H1 (cell line): Measurements from ENCODE around the gene PHTF2. TPM values are rescaled to one million over a fixed set of nuclear protein-coding genes. Genes with fewer than 3 reads are reported as not detected.

Experiments used
- CTCF ChIA-PET: fragments of 300-600 bp; sonication (Branson Sonifier 250); formaldehyde crosslinking; loops from one replicate; lab custom pipeline; 2021; ENCODE audit not compliant: partially characterized antibody; lab: Charles Lee
- POLR2A ChIA-PET: fragments of 300-600 bp; sonication (Branson Sonifier 250); formaldehyde crosslinking; loops from one replicate; lab custom pipeline; 2021; ENCODE audit warnings: inconsistent platforms; ENCODE audit not compliant: partially characterized antibody; lab: Charles Lee
- DNase-seq, 2 experiments: peaks; one replicate each; pipeline versions ENCODE4 v3.0.0 to v3.0.0-alpha.2; 2010 to 2022; ENCODE audit warnings: low spot score in 2 of 2, low read depth in 1 of 2, mixed read lengths in 1 of 2
- FAIRE-seq: peaks from 2 replicates; lab custom pipeline; 2011; peaks lifted over from hg19 to GRCh38; lab: Jason Lieb, UNC
- H2AFZ ChIP-seq: 2 replicates; pipeline ENCODE4 v1.8.1; 2012; ENCODE audit warnings: low read length, inconsistent platforms
- H2AK5ac ChIP-seq: 2 replicates; pipeline ENCODE4 v1.6.1; 2013; ENCODE audit warnings: low read depth, low read length
- H2BK120ac ChIP-seq: replicated peaks from 2 replicates; pipeline ENCODE3; 2013; ENCODE audit warnings: low read depth, low read length, inconsistent platforms
- H2BK12ac ChIP-seq: 2 replicates; pipeline ENCODE4 v1.6.1; 2013; ENCODE audit warnings: low read depth, low read length
- H2BK15ac ChIP-seq: 2 replicates; pipeline ENCODE4 v1.6.1; 2013; ENCODE audit warnings: low read length
- H2BK20ac ChIP-seq: 2 replicates; pipeline ENCODE4 v1.6.1; 2013; ENCODE audit warnings: low read length
- H2BK5ac ChIP-seq: 2 replicates; pipeline ENCODE4 v1.6.1; 2013; ENCODE audit warnings: low read depth, low read length
- H3K14ac ChIP-seq: 2 replicates; pipeline ENCODE4 v1.6.1; 2013; ENCODE audit warnings: inconsistent platforms; ENCODE audit not compliant: insufficient read length
- H3K18ac ChIP-seq: 2 replicates; pipeline ENCODE4 v1.6.1; 2013; ENCODE audit warnings: low read length; ENCODE audit errors: extremely low read depth
- H3K23ac ChIP-seq: 2 replicates; pipeline ENCODE4 v1.6.1; 2013; ENCODE audit warnings: inconsistent platforms; ENCODE audit not compliant: insufficient read length
- H3K23me2 ChIP-seq: 2 replicates; pipeline ENCODE4 v1.6.1; 2013; ENCODE audit warnings: low read depth, low read length
- H3K27ac ChIP-seq: 2 replicates; pipeline ENCODE4 v1.6.1; 2011; ENCODE audit warnings: low read depth, low read length, inconsistent platforms
- H3K27me3 ChIP-seq, 4 experiments: replicated peaks in 1 of 4; 1 replicate in 1 of 4; 2 replicates in 3 of 4; pipeline versions ENCODE4 v1.6.1 to v1.8.1; 2011 to 2013; ENCODE audit warnings: low read length in 3 of 4, mild to moderate bottlenecking in 3 of 4, inconsistent platforms in 2 of 4, mixed read lengths in 2 of 4, moderate library complexity in 1 of 4; ENCODE audit not compliant: control insufficient read depth in 3 of 4, insufficient read depth in 3 of 4; ENCODE audit errors: extremely low read depth in 1 of 4
- H3K36me3 ChIP-seq, 4 experiments: 2 replicates each; pipeline versions ENCODE4 v1.6.1 to v1.8.1; 2011 to 2013; ENCODE audit warnings: mild to moderate bottlenecking in 4 of 4, low read length in 3 of 4, moderate library complexity in 2 of 4, control low read depth in 1 of 4, inconsistent platforms in 1 of 4; ENCODE audit not compliant: insufficient read depth in 4 of 4, control insufficient read depth in 2 of 4
- H3K4ac ChIP-seq: replicated peaks from 2 replicates; pipeline ENCODE3; 2013; ENCODE audit warnings: low read length, low read depth, mixed read lengths, inconsistent platforms; ENCODE audit not compliant: insufficient read length
- H3K4me1 ChIP-seq, 4 experiments: replicated peaks in 1 of 4; 1 replicate in 1 of 4; 2 replicates in 3 of 4; pipeline versions ENCODE4 v1.6.1 to v1.8.1; 2011 to 2013; ENCODE audit warnings: low read length in 3 of 4, inconsistent platforms in 2 of 4, mixed read lengths in 1 of 4; ENCODE audit not compliant: insufficient read depth in 4 of 4, control insufficient read depth in 3 of 4
- H3K4me2 ChIP-seq, 2 experiments: 2 replicates each; pipeline versions ENCODE4 v1.6.1 to v1.8.1; 2011 to 2013; ENCODE audit warnings: low read depth in 2 of 2, low read length in 2 of 2, control low read depth in 1 of 2, inconsistent platforms in 1 of 2, mild to moderate bottlenecking in 1 of 2; ENCODE audit not compliant: insufficient read depth in 1 of 2
- H3K4me3 ChIP-seq, 4 experiments: fragments of 200-600, 300-600 bp in 1 of 4; sonication (generic), shearing (Covaris generic), sonication (Bioruptor Twin) in 1 of 4; 2 replicates each; pipeline versions ENCODE4 v1.5.1 to v1.8.1; 2011 to 2016; ENCODE audit warnings: low read length in 4 of 4, low read depth in 3 of 4, control low read depth in 2 of 4, inconsistent platforms in 2 of 4, mild to moderate bottlenecking in 2 of 4, mixed read lengths in 1 of 4, moderate library complexity in 1 of 4; ENCODE audit not compliant: insufficient read depth in 2 of 4; ENCODE audit errors: extremely low read depth in 1 of 4
- H3K56ac ChIP-seq: replicated peaks from 2 replicates; pipeline ENCODE3; 2013; ENCODE audit warnings: low read depth, mild to moderate bottlenecking, mixed read lengths, low read length, inconsistent platforms; ENCODE audit not compliant: insufficient read length
- H3K79me1 ChIP-seq: 2 replicates; pipeline ENCODE4 v1.6.1; 2013; ENCODE audit warnings: low read depth, low read length, control low read depth
- H3K79me2 ChIP-seq, 2 experiments: 2 replicates each; pipeline versions ENCODE4 v1.6.1 to v1.8.1; 2012 to 2013; ENCODE audit warnings: low read length in 2 of 2, mild to moderate bottlenecking in 2 of 2, inconsistent platforms in 1 of 2; ENCODE audit not compliant: insufficient read depth in 2 of 2, control insufficient read depth in 1 of 2
- H3K9ac ChIP-seq, 4 experiments: replicated peaks in 1 of 4; 1 replicate in 1 of 4; 2 replicates in 3 of 4; pipeline versions ENCODE4 v1.6.1 to v1.8.1; 2011 to 2013; ENCODE audit warnings: low read depth in 3 of 4, low read length in 3 of 4, control low read depth in 2 of 4, mild to moderate bottlenecking in 2 of 4, moderate library complexity in 2 of 4, inconsistent platforms in 1 of 4; ENCODE audit errors: extremely low read depth in 1 of 4
- H3K9me3 ChIP-seq, 2 experiments: 2 replicates each; pipeline versions ENCODE4 v1.6.1 to v1.8.1; 2012 to 2013; ENCODE audit warnings: mild to moderate bottlenecking in 2 of 2, moderate library complexity in 2 of 2, control low read depth in 1 of 2, inconsistent platforms in 1 of 2, low read depth in 1 of 2, low read length in 1 of 2, mixed read lengths in 1 of 2; ENCODE audit not compliant: insufficient read depth in 2 of 2
- H4K20me1 ChIP-seq, 2 experiments: replicated peaks in 1 of 2; 2 replicates each; pipeline versions ENCODE3 to v1.8.1; 2011 to 2013; ENCODE audit warnings: inconsistent platforms in 2 of 2, low read length in 2 of 2, mild to moderate bottlenecking in 1 of 2; ENCODE audit not compliant: insufficient read depth in 2 of 2, control insufficient read depth in 1 of 2
- H4K5ac ChIP-seq: 2 replicates; pipeline ENCODE4 v1.6.1; 2013; ENCODE audit warnings: low read length, low read depth, mixed read lengths, inconsistent platforms; ENCODE audit not compliant: insufficient read length
- H4K8ac ChIP-seq: 2 replicates; pipeline ENCODE4 v1.8.0; 2013; ENCODE audit warnings: mild to moderate bottlenecking, moderate library complexity, low read length, inconsistent platforms; ENCODE audit not compliant: insufficient read depth; ENCODE audit errors: extremely low read depth
- H4K91ac ChIP-seq: replicated peaks from 2 replicates; pipeline ENCODE3; 2013; ENCODE audit warnings: low read length, mixed read lengths, inconsistent platforms; ENCODE audit not compliant: insufficient read length
- BRCA1 ChIP-seq: IDR thresholded peaks from 2 replicates; pipeline ENCODE4 v1.6.1; 2012; ENCODE audit warnings: low read depth, low read length, improper control_type of control experiment
- CHD1 ChIP-seq: IDR thresholded peaks from 2 replicates; pipeline ENCODE4 v1.6.1; 2012; ENCODE audit warnings: low read depth, low read length, improper control_type of control experiment
- EGR1 ChIP-seq: IDR thresholded peaks from 2 replicates; pipeline ENCODE4 v1.6.1; 2011; ENCODE audit warnings: low read depth, low read length, borderline replicate concordance
- FOSL1 ChIP-seq: IDR thresholded peaks from 2 replicates; pipeline ENCODE4 v1.6.1; 2011; ENCODE audit warnings: mild to moderate bottlenecking, low read depth, low read length, moderate library complexity; ENCODE audit not compliant: insufficient read depth
- SAP30 ChIP-seq: fragments of 300-600 bp; sonication (generic); IDR thresholded peaks from 2 replicates; pipeline ENCODE4 v1.7.1; 2012; ENCODE audit warnings: low read length, moderate library complexity, mild to moderate bottlenecking, inconsistent platforms; ENCODE audit not compliant: insufficient read depth, insufficient replicate concordance
- SP1 ChIP-seq: IDR thresholded peaks from 2 replicates; pipeline ENCODE4 v1.6.1; 2011; ENCODE audit warnings: low read depth, low read length
- TAF7 ChIP-seq: optimal IDR thresholded peaks from 2 replicates; pipeline ENCODE3; 2011; ENCODE audit warnings: low read depth, mild to moderate bottlenecking, inconsistent platforms, low read length, moderate library complexity, borderline replicate concordance
- TBP ChIP-seq: IDR thresholded peaks from 2 replicates; pipeline ENCODE4 v1.6.1; 2011; ENCODE audit warnings: low read depth, low read length, improper control_type of control experiment
- TEAD4 ChIP-seq: IDR thresholded peaks from 2 replicates; pipeline ENCODE4 v1.6.1; 2012; ENCODE audit warnings: low read depth, low read length, inconsistent platforms, mixed read lengths
- WGBS, 2 experiments: shearing (Covaris generic) in 1 of 2; methylation state at CpG; one replicate each; pipeline versions ENCODE4 v1.1.6 to v1.1.7; 2013 to 2015; ENCODE audit warnings: low lambda C conversion rate in 2 of 2, mixed read lengths in 2 of 2, inconsistent platforms in 1 of 2, low coverage in 1 of 2, missing lambda C conversion rate in 1 of 2; ENCODE audit not compliant: insufficient replicate concordance in 2 of 2, insufficient coverage in 1 of 2, insufficient read length in 1 of 2; ENCODE audit errors: extremely low coverage in 1 of 2, missing lambda C conversion rate in 1 of 2; 5-methylcytosine and 5-hydroxymethylcytosine counted together
- polyA plus RNA-seq, 7 experiments: library from polyadenylated mRNA; depleted of rRNA in 3 of 7; stranded (reverse) in 5 of 7; unstranded in 2 of 7; fragments of >200 nt in 5 of 7; fragments of 200-250 nt in 2 of 7; gene quantifications; 1 replicate in 5 of 7; 2 replicates in 1 of 7; 4 replicates in 1 of 7; pipeline versions ENCODE4 v1.2.1 to v1.2.3, GENCODE V29; 2011 to 2013; ENCODE audit warnings: missing spikeins in 2 of 7, mixed read lengths in 2 of 7
- total RNA-seq: library from RNA; stranded (reverse); fragmentation: NEBNext Ultra II Directional; extraction: Animal tissue kit (Norgen Biotek cat#: 25700); gene quantifications from 2 replicates; pipeline ENCODE4 v1.2.1, GENCODE V29; 2021
- TF ChIP-seq, protein P1 (sequence below): IDR thresholded peaks from 2 replicates; pipeline ENCODE4 v1.6.1; 2012; ENCODE audit warnings: low read length, inconsistent platforms

Gene PHTF2
- total and polyA plus RNA-seq, 2 of the 8 experiments (the other 6 are each of a cell fraction or from before 2014, with no cell fraction given): 9.0 to 25.4 TPM

DNA sequence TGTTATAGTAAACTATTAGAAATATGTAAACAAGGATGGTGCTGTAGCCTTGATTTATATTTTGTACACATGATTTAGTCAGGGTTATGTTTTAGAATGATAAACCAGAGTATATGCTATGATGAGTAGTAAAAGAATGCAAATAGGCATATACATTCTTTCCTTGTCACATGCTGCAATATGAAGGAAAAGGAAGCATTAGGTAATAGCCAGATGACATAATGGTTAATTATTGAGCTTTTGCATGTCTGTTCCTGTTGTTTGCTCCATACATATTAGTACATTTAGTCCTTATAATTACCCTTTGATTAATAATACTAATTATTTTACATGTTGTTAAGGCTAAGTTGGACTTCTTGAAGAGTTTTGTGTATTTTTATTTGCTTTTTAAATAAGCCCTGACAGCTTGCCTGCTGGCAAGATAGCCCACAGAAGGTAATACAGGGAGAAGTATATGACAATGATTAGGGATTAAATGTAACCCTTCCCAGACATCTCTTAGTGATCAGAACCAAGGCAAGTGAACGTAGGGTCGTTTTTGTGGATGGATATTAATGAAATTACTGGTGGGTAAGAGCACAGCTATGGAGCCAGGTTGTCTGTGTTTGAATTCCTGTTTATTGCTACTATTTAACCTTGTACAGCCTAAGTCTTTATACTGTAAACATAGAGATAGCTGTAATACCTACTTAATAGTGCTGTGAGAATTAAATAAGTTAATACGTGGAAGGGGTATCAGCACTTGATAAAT lies 68.4 kb downstream of the PHTF2 start:
- Histone ChIP-seq H3K79me2 (no peaks in the 10 kb centered on the region), H2BK12ac (no peak overlapping the region), H3K9ac (no peak overlapping the region), H2BK15ac (no peak overlapping the region), H3K4me1 (peaks cover 0 to 2% (median 0%) of the 10 kb centered on the region in 4 experiments; a peak in 1 of 7 replicates), H3K4me2 (no peak overlapping the region), H3K9me3 (no peaks in the 10 kb centered on the region), H3K27me3 (no peaks in the 10 kb centered on the region), H4K91ac (no peak overlapping the region), H3K4me3 (no peak overlapping the region), H3K36me3 (no peaks in the 10 kb centered on the region), H2AK5ac (no peak overlapping the region), H4K5ac (no peak overlapping the region), H3K23ac (no peak overlapping the region), H2BK120ac (no peak overlapping the region), H3K56ac (no peak overlapping the region), H2BK20ac (no peak overlapping the region), H2AFZ (no peak overlapping the region), H2BK5ac (no peak overlapping the region), H3K18ac (no peak overlapping the region), H3K14ac (no peak overlapping the region), H4K20me1 (no peaks in the 10 kb centered on the region), H3K27ac (no peak overlapping the region), H3K4ac (no peak overlapping the region), H3K79me1 (no peaks in the 10 kb centered on the region), H4K8ac (no peak overlapping the region), H3K23me2 (no peaks in the 10 kb centered on the region)
- DNase-seq (no peak), FAIRE-seq (no peak)
- ChIA-PET CTCF (interaction anchor here (0.7 to 1.1 kb wide), 3 partner anchors 67 to 210 kb away, joined by 3 to 4 read pairs (median 3); no protein-coding TSS in a partner anchor), POLR2A (interaction anchor here (0.7 to 1.2 kb wide), 2 partner anchors 10 to 39 kb away, joined by 3 to 5 read pairs; no protein-coding TSS in a partner anchor)
- WGBS, 2 experiments: 86% methylated on average over 3 of the region's 3 CpGs; no CpG with 5 or more reads in 1 of the 2 experiments
- TF ChIP-seq SP1 (no peak), TEAD4 (no peak), TAF7 (no peak), BRCA1 (no peak), CHD1 (no peak), EGR1 (no peak), TBP (no peak), FOSL1 (no peak), SAP30 (no peak)
- TF ChIP-seq, protein P1, sequence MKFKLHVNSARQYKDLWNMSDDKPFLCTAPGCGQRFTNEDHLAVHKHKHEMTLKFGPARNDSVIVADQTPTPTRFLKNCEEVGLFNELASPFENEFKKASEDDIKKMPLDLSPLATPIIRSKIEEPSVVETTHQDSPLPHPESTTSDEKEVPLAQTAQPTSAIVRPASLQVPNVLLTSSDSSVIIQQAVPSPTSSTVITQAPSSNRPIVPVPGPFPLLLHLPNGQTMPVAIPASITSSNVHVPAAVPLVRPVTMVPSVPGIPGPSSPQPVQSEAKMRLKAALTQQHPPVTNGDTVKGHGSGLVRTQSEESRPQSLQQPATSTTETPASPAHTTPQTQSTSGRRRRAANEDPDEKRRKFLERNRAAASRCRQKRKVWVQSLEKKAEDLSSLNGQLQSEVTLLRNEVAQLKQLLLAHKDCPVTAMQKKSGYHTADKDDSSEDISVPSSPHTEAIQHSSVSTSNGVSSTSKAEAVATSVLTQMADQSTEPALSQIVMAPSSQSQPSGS: no peak
